Measurements from ENCODE around the gene LNPEP. TPM values are rescaled to one million over a fixed set of nuclear protein-coding genes. Genes with fewer than 3 reads are reported as not detected.
A peak's percentile ranks its signal among the peaks of the same experiment; 100 is the strongest.

The LNPEP gene
- total RNA-seq, 2 donors from 2014 or later, result 108 to 180 TPM

DNA sequence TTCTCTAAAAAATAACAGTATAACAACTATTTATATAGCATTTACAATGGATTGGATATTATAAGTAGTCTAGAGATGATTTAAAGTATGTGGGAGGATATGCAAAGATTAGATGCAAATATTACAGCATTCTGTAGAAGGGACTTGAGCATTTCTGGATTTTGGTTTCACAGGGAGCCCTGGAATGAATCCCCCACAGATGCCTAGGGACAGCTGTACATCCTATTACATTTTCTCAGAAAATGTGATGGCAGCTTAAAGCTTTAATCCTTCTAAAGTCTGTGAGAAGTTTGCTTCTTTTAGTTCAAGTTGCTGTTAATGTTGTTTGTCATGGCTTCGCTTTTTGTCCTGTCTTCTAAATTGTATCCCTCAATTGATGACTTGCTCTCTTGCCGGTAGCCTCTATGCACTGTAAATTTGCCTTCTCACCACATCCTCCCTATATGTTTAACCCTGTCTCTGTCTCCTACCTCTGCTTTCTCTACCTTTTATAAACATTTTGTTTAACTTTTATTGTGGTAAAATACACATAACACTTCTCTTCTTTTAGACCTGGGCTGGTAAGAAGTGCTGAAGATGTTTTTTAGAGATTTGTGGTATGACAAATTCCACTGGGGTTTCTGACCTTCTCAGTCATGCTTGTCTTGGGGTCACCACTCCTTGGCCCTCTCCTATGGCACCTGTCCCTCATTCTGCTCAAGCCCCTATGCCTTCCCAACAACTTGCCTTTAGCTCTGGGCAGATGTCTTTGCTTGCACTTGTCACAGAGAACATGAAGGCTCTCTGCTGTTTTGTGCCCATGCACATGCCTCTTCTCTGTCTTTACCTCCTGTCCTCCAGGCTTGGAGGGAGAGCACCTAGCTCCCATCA, 37.9 kb downstream of the LNPEP start:
- Mint-ChIP-seq H3K4me1 (ENCODE audit: low read depth in 2 of 2) (peaks cover 62 to 65% of the 10 kb centered on the region in 2 donors), H3K4me3 (peak overlapping the region; percentile 66), H3K27me3 (no peaks in the 10 kb centered on the region), H3K9me3 (no peaks in the 10 kb centered on the region), H3K36me3 (peaks cover 4% of the 10 kb centered on the region), H3K27ac (peak overlapping the region; percentile 58 to 89)
- DNase-seq (ENCODE audit: low spot score) (no peak), ATAC-seq (peak; percentile 65 to 68)

DNA sequence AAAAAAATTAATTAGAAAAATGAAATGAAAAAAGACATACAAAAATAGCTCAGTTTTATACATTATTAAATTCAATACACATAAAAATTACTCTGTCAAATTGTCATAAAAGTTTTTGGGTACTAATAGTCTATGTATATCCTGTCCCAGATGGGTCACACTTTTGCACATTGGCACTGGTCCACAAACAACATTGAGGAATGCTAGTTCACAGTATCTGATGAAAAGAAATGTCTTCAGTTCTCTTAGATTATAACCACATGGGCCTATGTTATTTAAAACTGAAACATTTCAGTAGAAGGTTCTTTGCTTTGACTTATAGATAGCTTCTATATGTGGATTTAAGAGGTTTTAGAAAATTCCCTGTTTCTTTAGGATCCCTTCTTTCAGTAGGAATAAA, 39.8 kb downstream of the LNPEP start:
- Mint-ChIP-seq H3K36me3 (peaks cover 20% of the 10 kb centered on the region), H3K9me3 (no peaks in the 10 kb centered on the region), H3K27me3 (no peaks in the 10 kb centered on the region), H3K4me1 (ENCODE audit: low read depth in 2 of 2) (peaks cover 55 to 64% of the 10 kb centered on the region in 2 donors), H3K4me3 (no peak overlapping the region), H3K27ac (peak overlapping the region in 1 of 2 donors; percentile 89)
- ATAC-seq, result no peak
- no peak for DNase-seq (ENCODE audit: low spot score)

DNA sequence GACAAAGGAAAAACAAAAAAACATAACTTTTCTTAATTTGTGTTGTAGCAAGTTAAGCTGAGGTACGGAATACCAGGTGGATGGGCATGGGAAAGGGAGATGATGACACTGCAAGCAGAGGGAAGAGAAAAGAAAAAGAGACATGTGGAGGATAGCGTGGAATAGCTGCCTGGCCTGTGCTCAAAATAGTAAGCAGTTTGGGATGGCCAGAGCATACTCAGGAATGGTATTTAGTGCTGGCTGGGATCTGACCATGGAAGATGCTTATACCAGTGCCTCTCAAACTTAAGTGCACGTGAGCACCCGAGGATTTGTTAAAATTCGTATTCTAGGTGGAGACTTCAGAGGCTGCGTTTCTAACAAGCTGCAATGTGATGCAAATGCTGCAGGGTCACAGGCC, 41.3 kb downstream of the LNPEP start:
- peaks cover 20% of the 10 kb centered on the region for H3K36me3 Mint-ChIP-seq
- no peaks in the 10 kb centered on the region for H3K27me3 Mint-ChIP-seq
- peaks cover 50 to 53% of the 10 kb centered on the region in 2 donors for H3K4me1 Mint-ChIP-seq (ENCODE audit: low read depth in 2 of 2)
- no peak overlapping the region for H3K4me3 Mint-ChIP-seq
- peak overlapping the region in 1 of 2 donors; percentile 63 for H3K27ac Mint-ChIP-seq
- ATAC-seq (no peak), DNase-seq (ENCODE audit: low spot score) (no peak)
- no peaks in the 10 kb centered on the region for H3K9me3 Mint-ChIP-seq

DNA sequence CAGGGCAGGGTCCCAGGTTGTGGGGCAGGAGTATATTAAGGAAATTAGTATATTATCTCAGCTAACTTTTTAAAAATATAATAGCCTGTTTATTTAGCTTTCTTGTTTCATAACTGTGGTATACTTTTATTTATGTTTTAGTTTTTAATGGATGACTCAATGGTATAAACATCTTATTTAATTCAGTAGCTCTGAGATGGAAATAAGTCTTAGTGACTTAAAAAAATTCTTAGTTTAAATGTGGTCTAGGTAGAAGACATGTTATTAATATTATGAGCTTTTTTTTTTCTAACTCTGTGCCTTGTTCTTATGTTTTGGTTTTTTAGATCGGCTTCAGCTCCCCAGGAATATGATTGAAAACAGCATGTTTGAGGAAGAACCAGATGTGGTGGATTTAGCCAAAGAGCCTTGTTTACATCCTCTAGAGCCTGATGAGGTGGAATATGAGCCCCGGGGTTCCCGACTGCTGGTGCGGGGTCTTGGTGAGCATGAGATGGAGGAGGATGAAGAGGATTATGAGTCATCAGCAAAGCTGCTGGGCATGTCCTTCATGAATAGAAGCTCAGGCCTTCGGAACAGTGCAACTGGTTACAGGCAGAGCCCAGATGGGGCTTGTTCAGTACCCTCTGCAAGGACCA, 43.1 kb downstream of the LNPEP start:
- Mint-ChIP-seq H3K4me1 (ENCODE audit: low read depth in 2 of 2) (peaks cover 51 to 52% of the 10 kb centered on the region in 2 donors), H3K27ac (peak overlapping the region in 1 of 2 donors; percentile 46), H3K4me3 (no peak overlapping the region), H3K36me3 (peaks cover 20% of the 10 kb centered on the region), H3K27me3 (no peaks in the 10 kb centered on the region), H3K9me3 (no peaks in the 10 kb centered on the region)
- no peak for ATAC-seq
- no peak for DNase-seq (ENCODE audit: low spot score)

DNA sequence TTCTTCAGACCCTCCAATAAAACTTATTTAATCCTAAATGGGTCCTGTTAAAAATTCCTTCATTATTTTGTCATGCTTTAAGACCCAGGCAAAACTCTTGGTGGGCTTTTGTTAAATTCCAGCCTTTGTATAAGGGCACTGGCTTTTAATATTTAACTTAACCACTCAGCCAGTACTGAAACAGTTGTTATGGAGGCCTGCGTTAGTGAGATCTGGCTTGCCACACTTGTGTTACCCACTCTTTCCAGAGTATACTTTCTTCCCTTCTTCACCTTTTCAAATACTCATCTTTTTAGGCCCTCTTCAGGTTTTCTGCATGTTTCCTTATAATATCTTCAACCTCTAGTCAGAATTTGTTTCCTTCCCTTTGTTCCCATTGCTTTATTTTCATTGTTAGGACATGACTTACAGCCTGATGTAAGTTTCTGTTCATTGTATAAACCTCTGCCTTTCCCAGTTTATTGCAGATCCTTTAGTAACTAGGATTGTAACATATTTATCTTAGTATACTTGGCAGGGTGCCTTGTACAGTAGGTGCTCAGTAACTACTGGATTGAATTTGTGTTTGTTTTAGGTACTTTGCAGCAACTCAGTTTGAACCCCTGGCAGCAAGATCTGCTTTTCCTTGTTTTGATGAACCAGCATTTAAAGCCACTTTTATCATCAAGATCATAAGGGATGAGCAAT, 48.8 kb downstream of the LNPEP start:
- no peak overlapping the region for H3K4me3 Mint-ChIP-seq
- ATAC-seq (no peak), DNase-seq (ENCODE audit: low spot score) (no peak)
- peak overlapping the region; percentile 6 to 26 for H3K27ac Mint-ChIP-seq
- no peaks in the 10 kb centered on the region for H3K27me3 Mint-ChIP-seq
- peaks cover 31% of the 10 kb centered on the region for H3K36me3 Mint-ChIP-seq
- H3K9me3 Mint-ChIP-seq, result no peaks in the 10 kb centered on the region
- peaks cover 46 to 49% of the 10 kb centered on the region in 2 donors for H3K4me1 Mint-ChIP-seq (ENCODE audit: low read depth in 2 of 2)

DNA sequence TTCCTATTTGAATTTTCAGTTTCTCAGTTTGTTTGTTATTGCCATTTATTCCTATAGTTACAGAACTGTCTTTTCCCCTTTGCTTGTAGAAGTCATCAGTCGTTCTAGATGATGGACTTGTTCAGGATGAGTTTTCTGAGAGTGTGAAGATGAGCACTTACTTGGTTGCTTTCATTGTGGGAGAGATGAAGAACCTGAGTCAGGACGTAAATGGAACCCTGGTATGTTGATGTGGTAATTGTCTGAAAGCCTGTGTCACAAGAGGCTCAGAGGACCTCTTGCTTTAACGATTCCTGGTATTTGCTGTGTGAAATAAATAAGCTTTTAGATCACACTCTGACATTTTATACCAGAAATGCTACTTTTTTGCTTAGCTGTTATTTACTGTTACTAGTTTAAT, 50.6 kb downstream of the LNPEP start:
- H3K27ac Mint-ChIP-seq, result peak overlapping the region in 1 of 2 donors; percentile 12
- H3K36me3 Mint-ChIP-seq, result peaks cover 35% of the 10 kb centered on the region
- no peaks in the 10 kb centered on the region for H3K27me3 Mint-ChIP-seq
- ATAC-seq (peak in 1 of 2 donors; percentile 54), DNase-seq (ENCODE audit: low spot score) (no peak)
- no peak overlapping the region for H3K4me3 Mint-ChIP-seq
- H3K4me1 Mint-ChIP-seq (ENCODE audit: low read depth in 2 of 2), result peaks cover 57 to 59% of the 10 kb centered on the region in 2 donors
- no peaks in the 10 kb centered on the region for H3K9me3 Mint-ChIP-seq

DNA sequence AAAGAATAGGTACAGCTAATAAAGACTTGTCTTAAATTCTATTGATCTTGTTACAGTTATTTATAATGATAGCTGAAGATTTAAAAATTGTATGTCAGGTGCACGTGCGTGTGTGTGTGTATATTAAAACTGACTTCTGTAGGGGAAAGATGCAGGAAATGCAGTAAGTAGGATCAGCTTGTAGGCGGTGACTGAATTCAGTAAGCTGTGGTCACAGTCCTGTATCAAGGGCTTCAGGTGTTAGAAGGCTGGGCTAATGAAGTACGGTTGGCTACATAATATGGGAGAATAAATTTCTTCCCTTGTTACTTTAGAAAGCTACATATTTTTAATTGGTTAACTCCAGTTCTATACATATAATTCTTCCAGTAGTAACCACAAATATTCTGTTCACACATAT, 54.2 kb downstream of the LNPEP start:
- Mint-ChIP-seq H3K9me3 (no peaks in the 10 kb centered on the region), H3K27ac (peak overlapping the region; percentile 25 to 69), H3K36me3 (peaks cover 49% of the 10 kb centered on the region), H3K27me3 (no peaks in the 10 kb centered on the region), H3K4me3 (no peak overlapping the region), H3K4me1 (ENCODE audit: low read depth in 2 of 2) (peaks cover 49 to 59% of the 10 kb centered on the region in 2 donors)
- ATAC-seq (peak in 1 of 2 donors; percentile 60), DNase-seq (ENCODE audit: low spot score) (no peak)

DNA sequence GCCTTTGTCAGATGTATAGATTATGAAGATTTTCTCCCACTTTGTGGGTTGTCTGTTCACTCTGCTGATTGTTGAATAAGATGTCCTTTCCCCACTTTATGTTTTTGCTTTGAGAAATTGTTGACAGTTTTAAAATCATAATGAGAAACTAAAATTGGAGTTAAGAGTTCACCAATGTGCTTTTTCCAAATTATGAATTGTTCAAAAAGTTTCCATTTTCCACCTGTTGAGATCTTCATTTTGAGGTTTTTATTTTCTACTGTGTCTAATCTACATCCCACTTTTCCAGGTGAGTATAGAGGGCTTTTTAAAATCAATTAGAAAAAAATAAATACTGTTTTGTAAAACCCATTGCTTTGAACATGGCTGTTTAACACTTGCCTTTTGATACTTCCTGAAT, 55.8 kb downstream of the LNPEP start:
- Mint-ChIP-seq H3K27ac (no peak overlapping the region), H3K27me3 (no peaks in the 10 kb centered on the region), H3K4me1 (ENCODE audit: low read depth in 2 of 2) (peaks cover 42 to 51% of the 10 kb centered on the region in 2 donors)

DNA sequence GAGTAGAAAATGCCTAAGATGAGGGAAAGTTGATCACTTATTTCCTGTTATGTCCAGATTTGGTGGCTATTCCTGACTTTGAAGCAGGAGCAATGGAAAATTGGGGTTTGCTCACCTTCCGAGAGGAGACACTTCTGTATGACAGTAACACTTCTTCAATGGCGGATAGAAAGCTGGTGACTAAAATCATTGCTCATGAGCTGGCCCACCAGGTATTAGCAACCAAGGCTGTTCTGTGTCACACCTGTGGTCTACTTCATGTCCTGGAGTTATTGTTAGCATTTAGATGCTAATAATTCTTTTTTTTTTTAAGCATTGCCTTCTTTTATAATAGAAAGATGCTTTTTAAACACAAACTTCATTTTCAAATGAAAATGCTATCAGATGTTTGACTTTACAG, 57.9 kb downstream of the LNPEP start:
- DNase-seq (ENCODE audit: low spot score) (no peak), ATAC-seq (no peak)
- H3K36me3 Mint-ChIP-seq, result peaks cover 44% of the 10 kb centered on the region
- peak overlapping the region; percentile 32 to 53 for H3K27ac Mint-ChIP-seq
- no peak overlapping the region for H3K4me3 Mint-ChIP-seq
- no peaks in the 10 kb centered on the region for H3K9me3 Mint-ChIP-seq
- H3K4me1 Mint-ChIP-seq (ENCODE audit: low read depth in 2 of 2), result peaks cover 44 to 52% of the 10 kb centered on the region in 2 donors
- no peaks in the 10 kb centered on the region for H3K27me3 Mint-ChIP-seq

More for the DNA sequence above, 55.8 kb downstream of the LNPEP start:
- no peak for DNase-seq (ENCODE audit: low spot score)
- H3K36me3 Mint-ChIP-seq, result peaks cover 44% of the 10 kb centered on the region
- ATAC-seq, result no peak
- no peaks in the 10 kb centered on the region for H3K9me3 Mint-ChIP-seq
- H3K4me3 Mint-ChIP-seq, result no peak overlapping the region

DNA sequence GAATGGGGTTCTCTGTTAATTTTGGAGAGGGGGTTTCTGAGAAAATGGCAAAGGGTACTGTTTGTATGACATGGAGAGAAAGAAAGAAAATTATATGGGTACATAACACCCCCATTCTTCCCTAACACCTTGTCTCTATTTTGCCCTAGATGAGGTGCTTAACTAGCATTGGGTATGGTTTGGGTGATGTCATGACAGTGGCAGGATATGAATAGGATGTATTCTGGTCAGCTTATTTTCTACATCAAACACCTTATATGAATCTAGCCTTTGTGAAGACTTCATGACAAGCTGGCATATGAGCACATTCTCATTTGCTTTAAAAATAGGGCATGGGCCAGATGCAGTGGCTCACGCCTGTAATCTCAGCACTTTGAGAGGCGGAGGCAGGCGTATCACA, 58.6 kb downstream of the LNPEP start:
- H3K9me3 Mint-ChIP-seq, result no peaks in the 10 kb centered on the region
- H3K4me1 Mint-ChIP-seq (ENCODE audit: low read depth in 2 of 2), result peaks cover 49 to 58% of the 10 kb centered on the region in 2 donors
- peaks cover 48% of the 10 kb centered on the region for H3K36me3 Mint-ChIP-seq
- H3K4me3 Mint-ChIP-seq, result no peak overlapping the region
- H3K27ac Mint-ChIP-seq, result peak overlapping the region; percentile 32 to 53
- DNase-seq (ENCODE audit: low spot score), result no peak
- H3K27me3 Mint-ChIP-seq, result no peaks in the 10 kb centered on the region
- ATAC-seq, result peak in 1 of 2 donors; percentile 75

DNA sequence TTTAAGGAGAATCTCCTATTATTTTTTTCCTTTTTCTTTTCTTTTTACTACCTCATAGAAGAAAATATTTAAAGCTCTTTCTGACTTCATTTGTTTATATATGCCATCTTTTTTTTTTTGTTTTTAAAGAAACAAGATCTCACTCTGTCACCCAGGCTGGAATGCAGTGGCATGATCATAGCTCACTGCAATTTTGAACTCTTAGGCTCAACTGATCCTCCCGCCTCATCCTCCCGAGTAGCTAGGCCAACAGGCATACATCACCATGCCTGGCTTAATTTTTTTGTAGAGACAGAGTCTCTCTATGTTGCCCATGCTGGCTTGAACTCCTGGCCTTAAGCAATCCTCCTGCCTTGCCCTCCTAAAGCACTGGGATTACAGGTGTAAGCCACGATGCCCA, 59.5 kb downstream of the LNPEP start:
- Mint-ChIP-seq H3K9me3 (no peaks in the 10 kb centered on the region), H3K27ac (peak overlapping the region; percentile 32 to 82), H3K36me3 (peaks cover 41% of the 10 kb centered on the region), H3K4me1 (ENCODE audit: low read depth in 2 of 2) (peaks cover 48 to 57% of the 10 kb centered on the region in 2 donors), H3K4me3 (no peak overlapping the region), H3K27me3 (no peaks in the 10 kb centered on the region)
- DNase-seq (ENCODE audit: low spot score), result no peak
- no peak for ATAC-seq

DNA sequence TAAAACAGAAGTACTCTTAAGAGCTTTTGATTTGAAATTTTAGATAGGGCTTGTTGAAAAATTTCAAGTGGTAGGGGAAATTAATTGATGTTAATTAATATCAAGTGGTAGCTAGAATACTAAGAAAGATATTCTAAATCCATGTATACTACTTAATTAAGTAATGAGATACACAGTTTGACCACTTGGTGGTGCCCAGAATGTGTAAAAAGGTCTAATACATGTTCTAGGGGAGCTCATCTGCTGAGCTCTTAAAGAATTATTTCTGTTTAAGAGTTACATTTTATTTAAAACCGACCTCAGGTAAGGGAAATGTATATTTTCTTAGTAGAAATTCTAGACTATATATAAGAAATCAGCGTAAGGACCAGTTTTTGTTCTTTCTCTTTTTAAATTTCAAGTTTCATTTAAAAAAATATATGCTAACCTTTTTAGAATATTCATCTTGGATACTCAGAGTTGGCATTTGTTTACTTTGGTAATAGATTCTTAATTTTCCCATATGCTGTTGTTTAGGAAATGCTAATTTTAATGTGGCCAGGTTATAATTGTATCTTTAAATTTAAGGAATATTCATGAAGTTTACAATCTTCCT, 61.5 kb downstream of the LNPEP start:
- H3K9me3 Mint-ChIP-seq, result no peaks in the 10 kb centered on the region
- no peak overlapping the region for H3K4me3 Mint-ChIP-seq
- H3K27ac Mint-ChIP-seq, result no peak overlapping the region
- H3K4me1 Mint-ChIP-seq (ENCODE audit: low read depth in 2 of 2), result peaks cover 38 to 46% of the 10 kb centered on the region in 2 donors
- H3K36me3 Mint-ChIP-seq, result peaks cover 32% of the 10 kb centered on the region
- DNase-seq (ENCODE audit: low spot score), result no peak
- no peaks in the 10 kb centered on the region for H3K27me3 Mint-ChIP-seq
- no peak for ATAC-seq

DNA sequence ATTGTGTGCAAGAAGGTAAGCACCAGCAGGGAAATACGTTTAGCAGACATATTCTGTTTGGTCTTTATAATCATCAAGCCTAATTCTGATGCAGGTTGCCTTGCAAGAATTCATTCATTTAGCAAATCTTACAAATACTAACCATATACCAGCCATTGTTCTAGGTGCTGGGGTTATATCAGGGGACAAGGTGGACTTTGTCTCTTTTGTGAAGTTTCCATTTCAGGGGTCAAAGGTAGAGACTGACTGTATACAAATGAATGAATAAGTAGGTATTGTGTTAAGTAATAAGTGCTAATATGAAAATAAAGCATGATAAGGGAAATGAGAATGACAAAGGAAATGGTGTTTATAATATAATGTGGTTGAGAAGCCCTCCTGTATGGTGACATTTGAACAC, 64.0 kb downstream of the LNPEP start:
- no peaks in the 10 kb centered on the region for H3K9me3 Mint-ChIP-seq
- no peaks in the 10 kb centered on the region for H3K27me3 Mint-ChIP-seq
- peaks cover 23% of the 10 kb centered on the region for H3K36me3 Mint-ChIP-seq
- ATAC-seq, result no peak
- H3K27ac Mint-ChIP-seq, result peak overlapping the region in 1 of 2 donors; percentile 37
- DNase-seq (ENCODE audit: low spot score), result no peak
- peaks cover 26 to 35% of the 10 kb centered on the region in 2 donors for H3K4me1 Mint-ChIP-seq (ENCODE audit: low read depth in 2 of 2)
- no peak overlapping the region for H3K4me3 Mint-ChIP-seq

Data from natural killer cell treated with Interleukin-12 subunit alpha and Interleukin-12 subunit beta and Interleukin-15 and Interleukin-18, amount 100 ng/mL, for 72 hours (primary cell).